Heart left ventricle (tissue), 16 donors: ENCODE measurements around the gene IFI27. TPM values are rescaled to one million over a fixed set of nuclear protein-coding genes. Genes with fewer than 3 reads are reported as not detected.
A peak's percentile ranks its signal among the peaks of the same experiment; 100 is the strongest.

Experiments used
- ATAC-seq, 4 donors: fragments of 200-7000 bp; cut with Tn5 transposase; one replicate each; pipeline ENCODE4 v1.9.1; 2020 to 2022; ENCODE audit warnings: moderate library complexity in 4 of 4, mild to moderate bottlenecking in 3 of 4, moderate number of reproducible peaks in 1 of 4
- DNase-seq, 5 donors: peaks; one replicate each; pipeline ENCODE4 v3.0.0-alpha.2; 2020
- H3K27ac ChIP-seq, 12 donors: fragments of 200-600 bp; sonication (generic) in 4 of 12; one replicate each; pipeline versions ENCODE4 v1.5.0 to v1.8.0; 2016 to 2022; ENCODE audit warnings: mild to moderate bottlenecking in 2 of 12
- H3K27me3 ChIP-seq, 9 donors: fragments of 200-600 bp; sonication (generic) in 2 of 9; one replicate each; pipeline versions ENCODE4 v1.5.1 to v1.8.0; 2016 to 2022; ENCODE audit warnings: mild to moderate bottlenecking in 3 of 9
- H3K36me3 ChIP-seq, 9 donors: fragments of 200-600 bp; sonication (generic) in 2 of 9; one replicate each; pipeline versions ENCODE4 v1.5.0 to v1.8.0; 2018 to 2022; ENCODE audit warnings: mild to moderate bottlenecking in 2 of 9
- H3K4me1 ChIP-seq, 12 donors: fragments of 200-600 bp; sonication (generic) in 4 of 12; one replicate each; pipeline versions ENCODE4 v1.5.0 to v1.8.0; 2016 to 2022; ENCODE audit warnings: mild to moderate bottlenecking in 3 of 12
- H3K4me3 ChIP-seq, 12 donors: fragments of 200-600 bp; sonication (generic) in 4 of 12; one replicate each; pipeline versions ENCODE4 v1.5.0 to v1.8.0; 2017 to 2022; ENCODE audit warnings: mild to moderate bottlenecking in 9 of 12, moderate library complexity in 4 of 12
- H3K9me3 ChIP-seq, 12 donors: fragments of 200-600 bp; sonication (generic) in 4 of 12; one replicate each; pipeline versions ENCODE4 v1.5.0 to v1.8.0; 2016 to 2022; ENCODE audit warnings: mild to moderate bottlenecking in 1 of 12
- CTCF ChIP-seq, 12 donors: fragments of 200-600 bp; sonication (generic) in 4 of 12; IDR thresholded peaks; one replicate each; pipeline versions ENCODE4 v1.5.0 to v1.8.0; 2018 to 2022; ENCODE audit warnings: antibody characterized with exemption in 12 of 12, mild to moderate bottlenecking in 5 of 12
- POLR2A ChIP-seq, 2 donors: fragments of 450-650 bp; IDR thresholded peaks; one replicate each; pipeline ENCODE4 v1.6.1; 2017; ENCODE audit warnings: antibody characterized with exemption in 2 of 2, mild to moderate bottlenecking in 2 of 2, moderate library complexity in 2 of 2
- WGBS, 4 donors: extraction: QIAGEN DNeasy Blood & Tissue Kit in 2 of 4; methylation state at CpG; one replicate each; pipeline versions ENCODE4 v1.1.5 to v1.1.7; 2013 to 2018; 5-methylcytosine and 5-hydroxymethylcytosine counted together
- intact Hi-C, 10 donors: fragments of 100-400 bp; cut with DNase I; formaldehyde crosslinking; loops; one replicate each; pipeline versions ENCODE4 v1.11.1 to v1.14.2; 2022
- polyA plus RNA-seq, 2 donors: library from polyadenylated mRNA; stranded (reverse); fragments of 200-250 nt; gene quantifications; one replicate each; pipeline ENCODE4 v1.2.3, GENCODE V29; 2013
- total RNA-seq, 9 donors: library from RNA; depleted of rRNA in 2 of 9; stranded (reverse); fragments of >200 nt in 2 of 9; fragmentation: NEBNext Ultra II Directional in 3 of 9; extraction: Animal tissue kit (Norgen Biotek cat#: 25700) in 3 of 9; gene quantifications; one replicate each; pipeline versions ENCODE4 v1.1.0 to v1.2.4, GENCODE V29; 2016 to 2023
- donor health status: ischemic (EF 13 %, LVEDD 7.1; RV severe dilation, severe dysfunction).
- donor health status: healthy with polysubstance abuse.
- donor health status: DM: no; HTN: yes; CAD: no.
- donor health status: DM: no; HTN: no; CAD: no.
- donor health status: ischemic (EF 25% LVEDD 6.9; RV normal size, moderate dysfunction).
- donor health status: ischemic (EF 25% LVEDD 5.7; RV mildly dilated, moderate dysfunction).
- donor health status: healthy.
- donor health status: DM: yes; HTN: yes; CAD: no.
- donor health status: ischemic (EF 35%, LVEDD 5.7; RV mildly dilated, moderate dysfunction).
- donor health status: nonischemic (EF 11% LVEDD 7.7; RV severe dilation, severe dysfunction).
- donor health status: DM: yes; HTN: yes; CAD: no.
- donor health status: PGD.
- donor health status: ischemic (EF 29% LVEDD 5.4; RV normal size, mild dysfunction).
- donor health status: nonischemic (EF 23%, LVEDD 6.1; RV moderate dilation, normal function).

IFI27 gene
- total and polyA plus RNA-seq, 11 donors = 135 to 469 (median 262) TPM

- Histone ChIP-seq H3K36me3 (no peaks in the 10 kb centered on the region), H3K27me3 (no peaks in the 10 kb centered on the region), H3K4me1 (peaks cover 0 to 44% (median 33%) of the 10 kb centered on the region in 12 donors), H3K27ac (peak overlapping the region; percentile 58 to 96 (median 90)), H3K9me3 (no peaks in the 10 kb centered on the region), H3K4me3 (peak overlapping the region in 4 of 12 donors; percentile 61 to 81 (median 65))
- intact Hi-C loops = loop anchor here in 2 of 10 donors (2.0 to 5.0 kb wide), 2 partner anchors 29 to 1422 kb away; partner anchors contain the start of genes DDX24 (in 1 of the 2) and IFI27L1 (in 1 of the 2)
- ATAC-seq (no peak), DNase-seq (peak in 1 of 5 donors; percentile 14)
- 87 to 98% (median 96%) methylated on average over 2 of the region's 2 CpGs for WGBS, 4 donors
- TF ChIP-seq POLR2A (IDR thresholded peaks at IDR 0.05) = no peak
Observed at GRCh38 chr14:94109915-94110250, 653 bp upstream of the IFI27 start.

- 62 to 65% (median 63%) methylated on average over 11 to 20 of the region's 20 CpGs for WGBS, 4 donors
- H3K27ac ChIP-seq = peak overlapping the region; percentile 71 to 96 (median 92)
- H3K27me3 ChIP-seq = no peaks in the 10 kb centered on the region
- H3K9me3 ChIP-seq = no peaks in the 10 kb centered on the region
- peaks cover 0 to 54% (median 39%) of the 10 kb centered on the region in 12 donors for H3K4me1 ChIP-seq
- ATAC-seq = peak in 1 of 4 donors; percentile 23
- H3K36me3 ChIP-seq = peaks cover 0 to 6% (median 0%) of the 10 kb centered on the region in 9 donors
- TF ChIP-seq CTCF (IDR thresholded peaks at IDR 0.05) (no peak), POLR2A (IDR thresholded peaks at IDR 0.05) (no peak)
- H3K4me3 ChIP-seq = peak overlapping the region; percentile 38 to 81 (median 64)
- intact Hi-C loops = loop anchor here in 2 of 10 donors (2.0 to 5.0 kb wide), 2 partner anchors 31 to 1421 kb away; partner anchors contain the start of genes DDX24 (in 1 of the 2) and IFI27L1 (in 1 of the 2)
- DNase-seq = peak in 3 of 5 donors; percentile 37 to 48 (median 47)
Observed at GRCh38 chr14:94111276-94112095, 950 bp downstream of the IFI27 start.

GRCh38 chr14:94112513-94113063, 2.1 kb downstream of the IFI27 start:
- intact Hi-C loops = loop anchor here in 1 of 10 donors (5.0 kb wide), 1 partner anchor 1420 kb away; no protein-coding TSS in a partner anchor
- DNase-seq = peak in 1 of 5 donors; percentile 11
- H3K27ac ChIP-seq = peak overlapping the region; percentile 24 to 96 (median 88)
- H3K27me3 ChIP-seq = no peaks in the 10 kb centered on the region
- 62 to 80% (median 67%) methylated on average over 6 of the region's 6 CpGs for WGBS, 4 donors
- TF ChIP-seq POLR2A (IDR thresholded peaks at IDR 0.05) (no peak), CTCF (IDR thresholded peaks at IDR 0.05) (no peak)
- H3K4me1 ChIP-seq = peaks cover 0 to 54% (median 39%) of the 10 kb centered on the region in 12 donors
- no peaks in the 10 kb centered on the region for H3K9me3 ChIP-seq
- H3K36me3 ChIP-seq = peaks cover 0 to 7% (median 0%) of the 10 kb centered on the region in 9 donors
- ATAC-seq = no peak
- H3K4me3 ChIP-seq = peak overlapping the region; percentile 38 to 81 (median 64)

GRCh38 chr14:94113073-94113472, 2.5 kb downstream of the IFI27 start:
- peak overlapping the region; percentile 7 to 96 (median 85) for H3K27ac ChIP-seq
- ATAC-seq = peak in 1 of 4 donors; percentile 12
- peaks cover 0 to 7% (median 0%) of the 10 kb centered on the region in 9 donors for H3K36me3 ChIP-seq
- H3K4me3 ChIP-seq = peak overlapping the region in 11 of 12 donors; percentile 44 to 81 (median 65)
- peaks cover 0 to 54% (median 39%) of the 10 kb centered on the region in 12 donors for H3K4me1 ChIP-seq
- intact Hi-C loops = loop anchor here in 1 of 10 donors (5.0 kb wide), 1 partner anchor 1419 kb away; no protein-coding TSS in a partner anchor
- DNase-seq = no peak
- TF ChIP-seq CTCF (IDR thresholded peaks at IDR 0.05) = no peak
- no peak for TF ChIP-seq POLR2A (IDR thresholded peaks at IDR 0.05)
- WGBS, 4 donors = 49 to 66% (median 57%) methylated on average over 7 of the region's 7 CpGs
- H3K27me3 ChIP-seq = no peaks in the 10 kb centered on the region
- H3K9me3 ChIP-seq = no peaks in the 10 kb centered on the region
